Left ventricle myocardium superior (tissue), 1 donor: ENCODE measurements around the gene PYY. TPM values are rescaled to one million over a fixed set of nuclear protein-coding genes. Genes with fewer than 3 reads are reported as not detected.
"Not testable (repeated sequence)": the region's sequence is repeated elsewhere in the genome, so short reads cannot be mapped to it uniquely, and the experiment has no call there.

Experiments used
- ATAC-seq: fragments of 200-7000 bp; cut with Tn5 transposase; one replicate; pipeline ENCODE4 v1.9.1; 2020; ENCODE audit warnings: mild to moderate bottlenecking, moderate library complexity
- DNase-seq: peaks from one replicate; pipeline ENCODE4 v3.0.0-alpha.2; 2020
- intact Hi-C: fragments of 100-400 bp; cut with micrococcal nuclease; formaldehyde crosslinking; loops from one replicate; pipeline ENCODE4 v1.11.0; 2022
- total RNA-seq: library from RNA; stranded (reverse); fragmentation: NEBNext Ultra II Directional; extraction: Animal tissue kit (Norgen Biotek cat#: 25700); gene quantifications from one replicate; pipeline ENCODE4 v1.2.1, GENCODE V29; 2021
- donor health status: DM: no; HTN: yes; CAD: no; lungs with severe emphysema.

The PYY gene
- total RNA-seq, 1 donor from 2014 or later = not detected

DNA sequence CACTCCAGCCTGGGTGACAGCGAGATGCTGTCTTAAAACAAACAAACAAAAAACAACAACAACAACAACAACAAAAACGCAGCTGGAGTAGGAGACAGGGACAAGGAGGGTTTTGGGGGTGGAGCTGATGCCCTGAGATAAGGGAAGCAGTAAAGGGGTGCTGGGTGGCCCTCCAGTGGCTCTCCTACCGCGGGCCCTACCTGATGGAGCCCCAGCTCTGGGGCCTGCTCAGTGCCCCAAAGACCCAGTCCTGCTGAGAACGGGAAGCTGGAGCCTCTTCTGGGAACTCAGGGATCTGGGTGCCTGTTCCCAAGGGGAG lies 29.4 kb upstream of the PYY start:
- DNase-seq = no peak
- intact Hi-C loops = no loop called here
- ATAC-seq = no peak

DNA sequence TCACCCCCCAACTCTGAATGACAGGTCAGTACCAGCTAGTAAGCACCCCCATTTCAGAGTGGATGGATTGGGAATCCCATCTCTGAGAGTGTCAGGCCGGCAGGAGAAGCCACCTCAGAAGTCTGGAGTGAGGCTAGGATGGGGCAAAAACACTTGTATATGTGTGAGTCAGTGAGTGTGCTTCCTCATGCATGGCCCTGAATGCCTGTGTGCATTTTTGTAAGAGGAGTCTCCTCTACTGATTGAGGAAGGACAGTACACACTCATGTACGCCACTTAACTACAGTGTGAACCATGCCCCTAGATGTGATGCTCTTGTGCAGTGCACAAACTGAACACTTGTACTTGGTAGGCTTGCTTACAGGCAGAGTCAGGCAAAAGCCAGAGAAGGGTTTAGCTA lies 28.4 kb upstream of the PYY start:
- DNase-seq (no peak), ATAC-seq (no peak)
- intact Hi-C loops = no loop called here

DNA sequence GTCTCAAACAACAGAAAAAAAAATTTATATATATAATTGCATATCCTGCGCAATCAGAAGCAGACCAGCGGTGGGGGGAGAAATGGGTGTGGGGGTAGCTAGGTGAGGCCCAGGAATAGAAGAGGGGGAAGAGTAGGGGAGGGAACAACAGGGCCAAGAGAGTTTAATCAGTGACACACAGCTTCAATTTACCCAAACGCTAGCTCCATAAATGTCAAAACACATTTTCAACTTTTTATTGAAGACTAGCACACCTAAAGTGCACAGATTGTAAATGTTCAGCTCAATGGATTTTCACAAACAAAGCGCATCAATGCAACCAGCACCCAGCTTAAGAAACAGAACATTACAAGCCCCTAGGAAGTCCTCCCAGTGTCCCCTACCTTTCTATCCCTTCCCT lies 25.9 kb upstream of the PYY start:
- intact Hi-C loops = no loop called here
- no peak for ATAC-seq
- DNase-seq = no peak

DNA sequence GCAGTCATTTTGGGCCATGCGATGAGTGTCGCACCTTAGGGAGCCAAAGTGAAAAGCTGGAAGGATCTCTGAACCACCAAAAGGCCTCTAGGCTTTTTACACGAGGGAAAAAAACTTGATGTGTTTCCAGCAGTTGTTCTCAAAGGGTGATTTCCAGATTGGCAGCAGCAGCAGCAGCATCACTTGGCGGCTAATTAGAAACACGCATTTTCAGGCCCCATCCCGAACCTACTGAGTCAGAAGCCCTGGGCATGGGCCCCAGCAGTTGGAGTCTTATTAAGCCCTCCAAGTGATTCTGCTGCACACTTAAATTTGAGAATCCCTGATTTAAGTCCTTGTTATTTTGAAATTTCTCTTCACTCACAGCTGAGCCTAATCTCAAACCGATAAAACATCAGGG lies 25.3 kb upstream of the PYY start:
- ATAC-seq (no peak), DNase-seq (no peak)

DNA sequence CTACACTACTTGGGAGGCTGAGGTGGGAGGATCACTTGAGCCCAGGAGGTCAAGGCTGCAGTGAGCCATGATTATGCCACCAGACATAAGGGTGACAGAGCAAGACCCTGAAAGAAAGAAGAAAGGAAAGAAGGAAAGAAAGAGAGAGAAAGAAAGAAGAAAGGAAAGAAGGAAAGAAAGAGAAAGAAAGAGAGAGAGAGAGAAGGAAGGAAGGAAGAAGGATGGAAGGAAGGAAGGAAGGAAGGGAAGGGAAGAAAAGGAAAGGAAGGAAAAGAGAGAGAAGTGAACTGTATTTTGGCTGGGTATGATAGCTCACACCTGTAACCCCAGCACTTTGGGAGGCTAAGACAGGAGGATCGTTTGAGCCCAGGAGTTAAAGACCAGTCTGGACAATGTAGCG lies 24.3 kb upstream of the PYY start:
- intact Hi-C loops = no loop called here
- ATAC-seq (no peak), DNase-seq (no peak)

More for the DNA sequence above, 25.3 kb upstream of the PYY start:
- intact Hi-C loops = no loop called here

DNA sequence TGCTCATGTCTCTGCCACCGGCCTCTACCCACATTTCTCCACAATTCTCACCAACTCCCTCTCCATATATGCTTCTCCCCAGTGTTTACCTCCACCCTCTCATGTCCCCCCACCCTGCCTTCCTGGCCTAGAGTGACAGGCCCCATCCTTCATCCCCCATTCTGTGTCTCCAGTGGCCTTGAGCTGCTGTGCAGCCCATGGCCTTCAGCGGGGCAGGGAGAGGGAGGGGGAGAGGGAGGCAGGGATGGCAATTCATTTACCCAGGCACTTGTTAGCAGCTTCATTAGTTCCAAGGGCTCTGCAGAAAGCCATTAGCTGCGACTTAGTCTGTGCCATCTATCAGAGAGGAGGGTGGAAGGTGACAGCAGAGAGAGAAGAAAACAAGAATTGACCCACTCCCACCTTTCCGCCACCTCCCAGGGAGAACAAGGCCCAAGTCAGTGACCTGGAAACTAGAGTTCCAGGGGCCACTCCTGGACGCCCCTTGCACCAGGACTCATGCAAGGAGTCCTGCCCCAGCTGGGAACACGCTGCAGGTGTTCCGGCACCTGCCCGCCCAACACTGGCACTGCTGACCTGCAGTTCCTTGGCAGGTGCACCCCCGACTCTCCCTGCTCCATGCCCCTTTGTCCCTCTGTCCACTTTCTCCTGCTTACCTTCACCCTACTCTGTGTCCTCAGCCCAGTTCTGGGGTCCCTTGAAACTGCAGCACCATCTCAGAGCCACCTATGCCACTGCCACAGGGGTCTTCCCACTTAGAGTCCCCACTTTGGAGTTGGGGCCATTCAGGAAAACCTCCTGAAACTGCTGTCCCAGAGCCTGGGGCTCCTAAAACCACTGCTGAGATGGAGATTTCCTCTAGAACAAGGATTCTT lies 23.5 kb upstream of the PYY start:
- intact Hi-C loops = no loop called here
- DNase-seq (no peak), ATAC-seq (no peak)

DNA sequence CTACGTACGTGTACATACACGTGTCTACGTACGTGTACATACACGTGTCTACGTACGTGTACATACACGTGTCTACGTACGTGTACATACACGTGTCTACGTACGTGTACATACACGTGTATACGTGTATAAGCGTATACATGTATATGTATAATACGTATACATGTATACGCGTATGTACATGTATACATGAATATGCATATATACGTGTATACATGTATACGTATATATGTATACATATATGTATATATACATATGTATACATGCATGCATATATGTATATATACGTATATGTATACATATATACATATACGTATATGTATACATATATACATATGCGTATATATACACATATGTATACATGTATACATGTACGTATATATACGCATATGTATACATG lies 22.2 kb upstream of the PYY start:
- DNase-seq = no peak
- intact Hi-C loops = no loop called here
- ATAC-seq = no peak

DNA sequence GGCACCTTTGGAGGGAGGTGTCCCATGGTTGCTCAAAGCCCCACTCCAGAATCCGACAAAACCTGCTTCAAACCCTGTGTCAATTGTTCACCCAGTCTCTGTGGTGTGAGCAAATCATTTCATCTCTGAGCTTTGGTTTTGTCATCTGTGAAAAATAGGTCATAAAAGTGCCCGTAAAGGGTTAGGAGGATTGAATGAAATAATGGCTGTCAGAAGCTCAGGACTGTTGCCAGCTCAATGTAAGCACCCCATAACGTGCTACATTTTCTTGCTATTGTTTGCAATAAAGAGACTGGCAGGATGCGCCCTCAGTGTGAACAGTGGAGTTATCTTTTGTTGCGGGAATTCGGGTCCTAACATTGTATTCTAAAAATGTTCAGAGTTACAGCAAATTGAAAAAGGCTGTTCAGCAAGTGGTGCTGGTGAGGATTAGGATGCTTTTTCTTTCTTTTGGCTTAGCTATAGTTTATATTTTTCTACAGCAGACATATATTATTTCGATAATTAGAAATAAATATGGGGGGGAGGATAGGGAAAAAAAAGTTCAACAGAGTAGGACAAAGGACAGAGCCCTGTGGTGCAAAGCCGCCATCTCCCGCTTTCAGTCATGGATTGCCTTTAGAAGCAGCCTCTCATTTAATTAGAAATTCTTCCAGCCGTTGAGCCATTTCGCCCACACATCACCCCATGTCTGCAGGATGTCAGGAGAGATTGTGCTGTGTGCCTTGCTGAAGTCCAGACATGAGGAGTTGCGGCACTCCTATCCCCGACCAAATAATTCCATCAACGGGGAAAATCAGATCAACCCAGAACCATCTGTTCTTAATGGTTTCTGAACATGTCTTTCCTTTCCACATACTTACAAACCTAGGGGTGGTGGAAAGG lies 20.9 kb upstream of the PYY start:
- DNase-seq (no peak), ATAC-seq (no peak)
- intact Hi-C loops = no loop called here

DNA sequence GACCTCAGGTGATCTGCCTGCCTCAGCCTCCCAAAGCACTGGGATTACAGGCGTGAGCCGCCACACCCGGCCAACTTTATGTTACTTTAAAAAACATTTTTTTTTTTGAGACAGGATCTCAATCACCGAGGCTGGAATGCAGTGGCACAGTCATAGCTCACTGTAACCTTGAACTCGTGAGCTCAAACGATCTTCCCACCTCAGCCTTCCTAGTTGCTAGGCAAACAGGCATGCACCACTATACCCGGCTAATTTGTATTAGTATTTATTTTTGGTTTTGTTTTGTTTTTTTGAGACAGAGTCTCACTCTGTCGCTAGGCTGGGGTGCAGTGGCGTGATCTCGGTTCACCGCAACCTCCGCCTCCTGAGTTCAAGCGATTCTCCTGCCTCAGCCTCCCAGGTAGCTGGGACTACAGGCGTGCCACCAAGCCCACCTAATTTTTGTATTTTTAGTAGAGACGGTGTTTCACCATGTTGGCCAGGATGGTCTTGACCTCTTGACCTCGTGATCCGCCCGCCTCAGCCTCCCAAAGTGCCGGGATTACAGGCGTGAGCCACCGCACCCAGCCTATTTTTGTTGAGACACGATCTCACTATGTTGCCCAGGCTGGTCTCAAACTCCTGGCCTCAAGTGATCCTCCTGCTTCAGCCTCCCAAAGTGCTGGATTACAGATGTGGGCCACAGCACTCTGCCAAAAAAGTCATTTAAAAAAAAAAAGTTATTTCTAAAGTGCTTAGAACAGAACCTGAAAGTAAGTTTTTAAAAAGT lies 18.9 kb upstream of the PYY start:
- DNase-seq, intact Hi-C loops, ATAC-seq: not testable (repeated sequence)

DNA sequence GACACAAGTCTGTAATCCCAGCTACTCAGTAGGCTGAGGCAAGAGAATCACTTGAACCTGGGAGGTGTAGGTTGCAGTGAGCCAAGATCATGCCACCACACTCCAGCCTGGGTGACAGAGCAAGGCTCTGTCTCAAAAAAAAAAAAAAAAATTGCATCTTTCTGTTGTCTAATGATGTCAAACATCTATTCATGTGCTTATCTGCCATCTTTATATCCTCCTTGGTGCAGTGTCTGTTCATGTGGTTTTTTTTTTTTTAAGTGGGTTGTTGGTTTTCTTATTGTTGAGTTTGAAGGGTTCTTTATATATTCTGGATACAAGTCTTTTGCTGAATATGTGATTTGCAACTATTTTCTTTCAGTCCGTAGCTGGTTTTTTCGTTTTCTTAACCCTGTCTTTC lies 17.7 kb upstream of the PYY start:
- intact Hi-C loops, DNase-seq, ATAC-seq: not testable (repeated sequence)

DNA sequence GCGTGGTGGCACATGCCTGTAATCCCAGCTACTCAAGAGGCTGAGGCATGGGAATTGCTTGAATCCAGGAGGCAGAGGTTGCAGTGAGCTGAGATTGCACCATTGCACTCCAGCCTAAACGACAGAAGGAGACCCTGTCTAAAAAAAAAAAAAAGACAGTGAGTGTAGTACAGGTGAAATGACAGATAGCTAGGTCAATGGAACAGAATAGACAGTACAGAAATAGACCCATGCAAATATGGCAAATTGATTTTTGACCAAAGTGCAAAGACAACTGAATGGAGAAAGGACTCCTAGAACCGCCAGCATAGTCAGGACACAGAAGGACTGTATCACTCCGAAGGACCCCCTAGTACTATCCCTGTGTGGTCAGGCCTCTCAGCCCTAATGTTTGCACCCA lies 16.6 kb upstream of the PYY start:
- ATAC-seq (no peak), DNase-seq (no peak)
- intact Hi-C loops = no loop called here

DNA sequence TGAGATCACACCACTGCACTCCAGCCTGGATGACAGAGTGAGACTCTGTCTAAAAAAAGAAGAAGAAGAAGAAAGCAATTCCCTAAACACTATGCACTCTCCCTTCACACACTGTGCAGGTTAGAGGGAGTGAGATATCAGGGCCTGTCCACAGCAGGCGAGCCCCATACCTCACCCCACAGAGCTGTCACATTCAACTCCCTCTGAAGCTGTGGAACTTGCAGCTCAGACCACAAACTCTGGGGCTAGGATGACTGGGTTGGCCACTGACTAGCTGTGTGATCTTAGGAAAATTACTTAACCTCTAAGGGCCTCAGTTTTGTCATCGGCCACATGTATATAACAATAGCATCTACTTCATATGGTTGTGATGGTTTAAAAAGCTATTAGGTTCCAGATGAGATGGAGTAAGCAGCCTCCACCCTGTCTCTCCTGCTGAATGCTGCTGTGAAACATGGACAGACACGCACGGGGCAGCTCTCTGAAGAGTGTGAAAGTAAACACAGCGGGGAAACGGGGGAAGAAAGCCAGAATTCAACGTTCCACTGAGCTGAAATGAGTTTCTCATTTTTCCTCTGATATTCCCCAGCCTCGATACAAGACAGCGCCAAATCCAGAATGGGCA lies 13.6 kb upstream of the PYY start:
- intact Hi-C loops = no loop called here
- ATAC-seq (no peak), DNase-seq (no peak)

DNA sequence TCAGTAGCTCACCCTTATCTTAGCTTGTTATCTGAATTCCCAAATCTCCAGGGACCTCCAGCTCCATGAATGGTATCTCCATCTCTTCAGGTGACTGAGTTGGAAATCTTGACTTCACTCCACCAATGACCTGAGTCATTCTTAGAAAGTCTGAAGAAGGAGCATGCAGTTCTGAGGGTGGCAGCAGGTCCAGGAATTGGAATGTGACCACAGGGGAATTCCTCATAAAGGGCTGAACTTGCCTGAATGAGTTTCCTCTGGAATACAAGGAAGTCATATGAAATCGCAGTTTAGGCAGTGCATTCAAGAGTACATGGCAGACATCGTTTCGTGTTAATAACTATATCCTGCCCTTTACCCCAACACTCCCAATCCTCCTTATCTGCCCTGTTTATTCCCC lies 12.5 kb upstream of the PYY start:
- intact Hi-C loops = no loop called here
- ATAC-seq = no peak
- DNase-seq = no peak

DNA sequence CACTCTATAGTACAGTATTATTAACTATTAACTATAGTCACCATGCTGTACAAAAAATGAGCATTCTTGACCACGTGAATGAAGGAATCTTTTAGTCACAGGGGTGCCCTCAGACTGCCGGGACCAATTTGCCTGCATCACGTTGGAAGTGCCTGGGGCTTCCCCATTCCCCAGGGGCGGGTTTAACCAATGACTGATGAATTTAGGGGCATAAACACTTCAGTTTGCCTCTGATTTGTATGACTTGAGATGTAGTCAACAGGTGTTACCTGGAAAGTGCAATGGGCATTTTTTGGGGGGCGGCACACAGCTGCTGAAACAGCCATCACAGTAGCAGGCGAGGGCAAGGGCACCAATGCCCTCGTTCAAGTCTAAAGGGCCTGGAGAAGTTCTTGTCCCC lies 8.7 kb upstream of the PYY start:
- intact Hi-C loops = no loop called here
- no peak for ATAC-seq
- no peak for DNase-seq

DNA sequence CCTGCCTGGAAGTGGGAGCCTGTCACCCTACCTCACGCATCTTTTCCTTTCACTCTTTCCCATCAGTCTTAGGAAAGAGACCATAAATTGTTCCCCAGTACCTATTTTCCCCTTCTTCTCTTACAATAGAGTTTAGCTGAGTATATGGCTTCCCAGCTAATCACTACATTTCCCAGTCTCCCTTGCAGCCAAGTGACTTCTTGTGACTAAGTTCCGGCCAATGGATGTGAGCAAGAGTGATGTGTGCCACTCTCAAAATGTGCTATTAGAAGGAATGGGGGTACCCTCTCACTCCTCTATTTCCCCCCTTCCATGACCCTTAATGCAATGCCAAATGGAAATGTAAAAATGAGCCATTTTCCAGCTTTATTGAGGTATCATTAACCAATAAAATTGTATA lies 8.2 kb upstream of the PYY start:
- ATAC-seq = no peak
- no peak for DNase-seq
- intact Hi-C loops = no loop called here

DNA sequence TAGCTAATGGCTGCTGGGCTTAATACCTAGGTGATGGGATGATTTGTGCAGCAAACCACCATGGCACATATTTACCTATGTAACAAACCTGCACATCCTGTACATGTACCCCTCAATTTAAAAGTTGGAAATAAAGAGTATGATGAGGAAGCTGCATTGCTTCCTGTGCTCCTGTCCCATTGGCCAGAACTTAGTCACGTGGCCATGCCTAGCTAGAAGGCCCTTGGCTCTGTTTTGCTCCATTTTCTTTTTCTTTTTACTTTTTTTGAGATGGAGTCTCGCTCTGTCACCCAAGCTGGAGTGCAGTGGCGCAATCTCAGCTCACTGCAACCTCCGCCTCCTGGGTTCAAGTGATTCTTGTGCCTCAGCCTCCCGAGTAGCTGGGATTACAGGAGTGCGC lies 7.6 kb upstream of the PYY start:
- intact Hi-C loops, DNase-seq, ATAC-seq: not testable (repeated sequence)

DNA sequence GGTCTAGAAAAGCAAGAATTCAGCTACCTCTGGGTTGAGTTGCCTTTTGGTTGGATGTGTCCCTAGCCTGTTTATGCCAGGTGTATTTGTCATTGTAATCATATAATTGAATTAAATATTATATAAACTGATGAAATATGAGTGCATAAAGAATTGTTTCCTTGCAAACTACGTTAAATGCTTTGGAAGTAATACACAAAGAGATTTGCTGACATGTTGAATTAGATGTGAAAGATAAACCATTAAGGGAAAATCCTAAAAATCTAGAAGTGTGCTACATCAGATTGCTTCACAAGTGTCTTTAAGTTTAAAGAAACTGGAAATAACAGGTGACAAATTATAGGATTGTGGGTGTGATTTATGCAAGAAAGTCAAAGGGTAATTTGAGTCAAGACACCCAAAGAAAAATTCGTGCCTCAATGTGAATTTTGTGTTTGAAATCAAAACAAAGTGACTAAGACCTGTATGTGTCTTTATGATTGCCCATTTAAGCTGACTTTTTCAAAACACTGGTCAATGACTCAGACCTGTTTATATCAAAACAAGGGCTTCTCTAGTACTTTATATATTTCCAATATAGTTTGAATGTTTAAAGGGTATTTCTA lies 5.1 kb upstream of the PYY start:
- DNase-seq = no peak
- no peak for ATAC-seq
- intact Hi-C loops = no loop called here

DNA sequence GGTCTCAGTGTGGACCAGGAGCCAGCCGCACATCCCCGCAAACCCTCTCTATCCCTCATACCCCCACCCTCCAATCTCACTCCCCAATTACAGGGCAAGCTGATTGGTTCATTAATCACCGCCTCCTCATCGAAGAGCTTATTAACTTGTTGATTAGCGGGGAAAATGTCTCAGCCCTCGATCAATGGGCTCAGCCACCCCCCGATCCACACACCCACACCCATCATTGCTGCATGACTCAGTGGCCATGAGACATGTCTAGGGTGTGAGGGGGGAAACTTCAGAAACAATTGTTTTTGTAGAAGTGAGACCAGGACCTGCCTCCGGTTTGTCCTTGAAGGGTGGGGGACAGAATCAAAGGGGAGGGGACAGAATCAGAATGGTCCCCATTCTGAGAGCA lies 2.5 kb upstream of the PYY start:
- DNase-seq (no peak), ATAC-seq (no peak)
- intact Hi-C loops = no loop called here
